Measurements from ENCODE around the gene PTPRCAP.

The PTPRCAP gene

DNA sequence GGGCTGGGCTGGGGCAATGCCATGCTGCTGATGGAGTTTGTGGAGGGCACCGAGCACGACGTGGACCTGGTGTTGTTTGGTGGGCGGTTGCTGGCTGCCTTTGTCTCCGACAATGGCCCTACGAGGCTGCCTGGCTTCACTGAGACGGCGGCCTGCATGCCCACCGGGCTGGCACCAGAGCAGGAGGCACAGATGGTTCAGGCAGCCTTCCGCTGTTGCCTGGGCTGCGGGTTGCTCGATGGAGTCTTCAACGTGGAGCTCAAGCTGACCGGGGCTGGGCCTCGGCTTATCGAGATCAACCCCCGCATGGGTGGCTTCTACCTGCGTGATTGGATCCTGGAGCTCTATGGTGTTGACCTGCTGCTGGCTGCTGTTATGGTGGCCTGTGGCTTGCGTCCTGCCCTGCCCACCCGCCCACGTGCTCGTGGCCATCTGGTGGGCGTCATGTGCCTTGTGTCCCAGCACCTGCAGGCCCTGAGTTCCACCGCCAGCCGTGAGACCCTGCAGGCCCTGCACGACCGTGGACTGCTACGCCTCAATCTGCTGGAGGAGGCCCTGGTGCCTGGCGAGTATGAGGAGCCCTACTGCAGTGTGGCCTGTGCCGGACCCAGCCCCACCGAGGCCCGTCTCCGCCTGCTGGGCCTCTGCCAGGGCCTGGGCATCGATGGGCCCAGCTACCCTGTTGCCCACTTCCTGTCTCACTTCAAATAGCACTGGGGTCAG, 13.4 kb downstream of the PTPRCAP start:
- no peak for DNase-seq

DNA sequence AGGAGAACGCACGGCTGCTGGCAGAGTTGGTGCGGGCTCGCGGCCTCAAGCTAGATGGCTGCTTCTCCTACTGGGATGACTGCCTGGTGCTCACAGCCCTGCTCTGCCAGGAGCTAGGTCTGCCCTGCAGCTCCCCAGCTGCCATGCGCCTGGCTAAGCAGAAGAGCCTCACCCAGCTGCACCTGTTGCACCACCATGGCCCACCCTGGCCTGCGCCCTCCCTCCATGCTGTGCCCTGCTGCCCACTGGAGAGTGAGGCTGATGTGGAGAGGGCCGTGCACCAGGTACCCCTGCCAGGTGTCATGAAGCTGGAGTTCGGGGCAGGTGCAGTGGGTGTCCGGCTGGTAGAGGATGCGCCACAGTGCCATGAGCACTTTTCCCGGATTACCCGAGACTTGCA, 14.0 kb downstream of the PTPRCAP start:
- no peak for DNase-seq

DNA sequence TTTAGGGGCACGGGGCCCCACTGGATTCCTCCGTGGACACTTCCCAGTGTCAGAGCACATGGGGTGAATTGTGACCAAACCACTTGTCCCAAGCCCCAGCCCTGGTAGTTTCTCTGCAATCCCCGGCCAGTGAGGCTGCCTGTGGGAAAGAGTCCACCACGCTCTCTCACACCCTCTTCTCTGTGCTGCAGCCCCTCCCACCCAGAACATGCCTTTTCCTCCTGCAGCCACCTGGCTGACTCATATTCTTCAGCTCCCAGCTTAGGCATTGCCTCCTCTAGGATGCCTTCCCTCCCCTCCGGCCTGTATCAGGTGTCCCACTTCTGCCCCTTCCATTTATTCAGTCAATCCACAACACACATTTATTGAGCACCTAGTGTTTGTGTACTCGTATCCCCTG, 14.6 kb downstream of the PTPRCAP start:
- no peak for DNase-seq

DNA sequence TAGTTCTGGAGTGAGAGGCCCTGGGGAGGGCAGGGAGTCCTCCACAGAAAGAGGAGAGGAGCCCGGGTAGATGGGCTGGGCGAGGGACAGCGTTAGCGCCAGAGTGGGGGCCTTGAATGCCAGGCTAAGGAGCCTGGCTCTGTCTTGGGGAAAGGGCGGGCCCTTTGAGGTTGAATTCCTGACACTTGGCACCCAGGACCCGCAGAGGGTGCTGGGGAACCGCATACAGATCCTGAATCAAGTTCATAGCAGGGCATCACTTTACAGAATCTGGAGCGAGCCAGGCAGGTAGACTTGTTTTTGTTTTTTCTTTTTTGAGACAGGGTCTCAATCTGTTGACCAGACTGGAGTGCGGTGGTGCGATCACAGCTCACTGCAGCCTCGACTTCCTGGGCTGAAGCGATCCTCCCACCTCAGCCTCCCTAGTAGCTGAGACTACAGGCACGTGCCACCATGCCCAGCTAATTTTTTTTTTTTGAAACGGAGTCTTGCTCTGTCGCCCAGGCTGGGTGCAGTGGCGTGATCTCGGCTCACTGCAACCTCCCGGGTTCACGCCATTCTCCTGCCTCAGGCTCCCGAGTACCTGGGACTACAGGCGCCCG, 16.0 kb downstream of the PTPRCAP start:
- DNase-seq: no peak

DNA sequence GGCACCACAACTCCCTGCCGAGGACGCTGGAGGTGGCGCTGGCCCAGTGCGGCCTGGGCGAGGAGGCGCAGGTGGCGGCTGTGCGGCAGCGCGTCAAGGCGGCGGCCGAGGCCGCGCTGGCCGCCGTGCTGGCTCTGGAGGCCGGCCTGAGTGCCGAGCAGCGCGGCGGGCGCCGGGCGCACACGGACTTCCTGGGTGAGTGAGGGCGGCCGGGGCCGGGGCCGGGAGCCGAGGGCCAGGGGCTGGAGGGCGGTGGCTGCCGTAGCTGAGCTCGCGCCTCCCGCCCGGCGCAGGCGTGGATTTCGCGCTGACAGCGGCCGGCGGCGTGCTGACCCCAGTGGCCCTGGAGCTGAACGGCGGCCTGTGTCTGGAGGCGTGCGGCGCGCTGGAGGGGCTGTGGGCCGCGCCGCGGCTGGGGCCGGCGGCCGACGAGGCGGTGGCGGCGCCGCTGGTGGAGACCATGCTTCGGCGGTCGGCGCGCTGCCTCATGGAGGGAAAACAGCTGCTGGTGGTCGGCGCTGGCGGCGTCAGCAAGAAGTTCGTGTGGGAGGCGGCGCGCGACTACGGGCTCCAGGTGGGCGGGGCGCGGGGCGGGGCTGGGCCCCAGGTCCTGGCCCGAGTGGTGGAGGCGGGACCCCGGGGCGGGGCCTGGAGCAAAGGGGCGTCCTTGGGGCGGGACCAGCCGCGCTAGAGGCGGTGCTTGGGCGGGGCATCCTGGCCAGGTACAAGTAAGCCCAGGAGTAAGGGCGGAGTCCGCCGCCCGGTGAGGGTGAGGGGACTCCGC, 16.6 kb downstream of the PTPRCAP start:
- peak; percentile 98 to 100 for DNase-seq

DNA sequence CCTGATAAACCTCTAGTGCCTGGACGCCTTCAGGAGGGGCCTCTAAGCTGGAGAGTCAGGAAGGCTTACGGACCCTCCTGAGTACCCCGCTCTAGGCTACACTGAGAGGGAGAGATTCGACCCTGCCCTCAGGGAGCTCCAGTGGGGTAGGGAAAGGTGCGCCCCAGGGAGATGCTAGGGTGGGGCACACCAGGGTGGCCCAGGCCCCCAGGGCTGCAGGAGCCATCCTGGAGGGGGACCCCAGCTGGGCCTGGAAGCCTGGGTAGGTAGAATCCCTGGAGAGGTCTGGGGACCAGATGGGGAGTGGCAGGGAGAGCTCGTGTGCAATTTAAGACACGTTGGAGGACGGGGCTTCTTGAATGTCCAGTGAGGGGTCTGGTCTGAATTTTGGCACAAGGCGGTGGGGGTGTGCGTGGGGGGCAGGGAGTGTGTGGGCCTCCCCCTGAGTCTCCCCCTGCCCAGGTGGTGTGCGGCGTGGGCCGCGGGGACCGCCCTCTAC, 17.3 kb downstream of the PTPRCAP start:
- DNase-seq: no peak

DNA sequence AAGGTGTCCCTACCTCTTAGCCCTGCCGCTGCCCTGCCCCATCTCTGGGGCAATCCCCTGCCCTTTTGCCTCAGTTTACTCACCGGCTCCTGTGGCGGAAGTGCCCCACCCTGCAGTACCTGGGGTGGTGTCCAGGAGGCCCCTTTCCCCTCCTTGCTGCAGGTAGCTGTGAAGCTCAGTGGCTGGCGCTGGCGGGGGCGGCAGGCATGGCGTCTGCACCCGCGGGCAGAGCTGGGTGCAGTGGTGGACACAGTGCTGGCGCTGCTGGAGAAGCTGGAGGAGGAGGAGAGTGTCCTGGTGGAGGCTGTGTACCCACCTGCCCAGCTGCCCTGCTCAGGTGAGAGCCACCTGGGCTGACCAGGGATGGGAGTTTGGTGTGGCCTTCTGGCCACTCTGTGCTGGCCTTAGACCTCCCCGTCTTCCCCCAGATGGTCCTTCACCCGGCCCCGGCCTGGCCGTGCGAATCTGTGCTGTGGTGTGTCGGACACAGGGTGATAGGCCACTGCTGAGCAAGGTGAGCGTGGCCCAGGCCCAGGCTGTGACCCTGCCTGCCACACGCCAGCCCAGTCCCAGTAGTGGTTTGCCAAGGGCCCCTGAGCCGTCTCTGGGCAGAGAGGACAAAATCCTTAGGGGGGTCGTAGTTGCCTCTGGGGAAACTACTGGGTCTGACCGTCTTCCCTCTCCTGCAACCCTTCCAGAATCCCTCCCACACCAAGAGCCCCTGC, 18.0 kb downstream of the PTPRCAP start:
- no peak for DNase-seq

DNA sequence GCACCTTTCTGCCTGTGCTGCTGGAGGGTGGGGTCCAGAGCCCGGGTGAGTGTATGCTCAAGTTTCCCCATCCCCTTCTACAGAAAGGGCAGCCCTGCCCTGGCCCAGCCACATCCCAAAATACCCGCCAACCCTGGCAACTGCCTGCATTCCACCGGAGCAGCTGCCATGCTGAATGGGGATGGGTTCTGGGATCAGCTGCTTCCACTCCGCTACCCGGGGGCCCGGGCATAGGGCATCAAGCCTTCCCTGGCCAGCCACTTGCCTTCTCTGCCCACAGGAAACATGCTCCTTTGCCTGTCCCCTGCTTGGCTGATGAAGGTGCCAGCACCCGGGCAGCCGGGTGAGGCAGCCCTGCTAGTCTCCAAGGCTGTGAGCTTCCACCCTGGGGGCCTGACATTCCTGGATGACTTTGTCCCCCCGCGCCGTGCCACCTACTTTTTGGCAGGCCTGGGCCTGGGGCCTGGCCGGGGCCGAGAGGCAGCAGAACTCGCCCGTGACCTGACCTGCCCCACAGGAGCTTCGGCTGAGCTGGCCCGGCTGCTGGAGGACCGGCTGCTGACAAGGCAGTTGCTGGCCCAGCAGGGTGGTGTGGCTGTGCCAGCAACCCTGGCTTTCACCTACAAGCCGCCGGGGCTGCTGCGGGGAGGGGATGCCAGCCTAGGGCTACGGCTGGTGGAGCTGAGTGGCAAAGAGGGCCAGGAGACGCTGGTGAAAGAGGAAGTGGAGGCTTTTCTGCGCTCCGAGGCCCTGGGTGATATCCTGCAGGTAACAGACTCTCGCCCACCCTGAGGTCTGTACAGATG, 18.8 kb downstream of the PTPRCAP start:
- DNase-seq: no peak

DNA sequence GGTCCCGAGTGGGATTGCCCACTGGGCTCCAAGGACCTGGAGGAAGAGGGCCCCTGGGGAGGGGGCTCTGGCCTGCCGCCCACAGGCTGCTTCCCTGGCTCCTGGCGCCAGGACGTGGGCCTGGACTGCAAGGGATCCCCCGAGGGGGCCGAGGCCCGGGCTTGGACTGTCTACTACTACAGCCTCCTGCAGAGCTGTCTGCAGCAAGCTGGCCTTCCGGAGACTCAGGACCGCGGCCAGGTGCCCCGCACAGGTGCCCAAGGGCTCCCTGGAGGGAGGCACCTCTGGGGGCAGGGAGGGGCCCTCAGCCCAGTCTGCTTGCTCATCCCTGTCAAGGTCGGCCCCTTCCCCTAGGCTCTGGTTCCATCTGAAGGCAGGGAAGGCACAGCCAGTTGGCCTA, 20.1 kb downstream of the PTPRCAP start:
- no peak for DNase-seq

DNA sequence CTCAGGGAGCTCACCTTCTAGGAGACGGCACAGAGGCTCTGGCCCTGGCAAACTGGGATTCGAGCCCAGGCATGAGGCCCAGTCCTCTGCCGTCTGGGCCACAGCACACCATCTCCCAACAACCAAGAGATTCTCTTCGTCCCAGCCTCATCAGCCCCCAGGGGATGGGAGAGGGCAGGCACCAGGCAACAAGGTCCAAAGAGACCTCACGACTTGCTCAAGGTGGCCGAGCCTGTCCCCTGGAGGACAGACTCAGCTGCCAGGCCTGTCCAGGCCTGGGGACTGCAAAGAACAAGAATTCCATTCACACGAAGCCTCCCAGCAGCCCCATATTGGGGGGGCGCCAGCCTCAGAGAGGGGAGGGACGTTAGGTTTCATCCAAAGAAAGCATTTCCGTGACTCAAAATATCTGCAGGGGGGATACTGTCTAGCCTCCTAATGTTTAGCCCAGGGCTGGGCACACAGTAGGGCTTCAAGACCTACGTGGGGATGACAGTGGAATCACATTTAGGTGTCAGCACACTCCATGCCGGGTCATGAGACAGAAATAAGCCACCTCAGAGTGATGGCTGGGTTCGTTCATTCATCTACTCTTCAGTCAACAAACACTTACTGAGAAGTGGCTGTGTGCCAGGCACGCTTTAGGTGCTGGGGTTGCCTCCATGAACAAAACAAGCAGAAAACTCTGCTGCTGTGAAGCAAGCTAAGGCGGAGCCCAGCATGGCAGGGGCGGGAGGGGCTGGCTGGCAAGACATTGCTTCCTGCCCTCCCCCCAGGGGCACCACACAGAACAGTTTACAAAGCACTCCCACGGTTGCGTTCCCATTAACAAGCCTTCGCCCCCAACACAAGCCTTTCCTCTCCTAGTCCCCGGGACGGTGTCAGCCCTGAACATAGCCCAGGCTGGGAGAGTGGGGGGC, 20.8 kb downstream of the PTPRCAP start:
- DNase-seq: no peak

DNA sequence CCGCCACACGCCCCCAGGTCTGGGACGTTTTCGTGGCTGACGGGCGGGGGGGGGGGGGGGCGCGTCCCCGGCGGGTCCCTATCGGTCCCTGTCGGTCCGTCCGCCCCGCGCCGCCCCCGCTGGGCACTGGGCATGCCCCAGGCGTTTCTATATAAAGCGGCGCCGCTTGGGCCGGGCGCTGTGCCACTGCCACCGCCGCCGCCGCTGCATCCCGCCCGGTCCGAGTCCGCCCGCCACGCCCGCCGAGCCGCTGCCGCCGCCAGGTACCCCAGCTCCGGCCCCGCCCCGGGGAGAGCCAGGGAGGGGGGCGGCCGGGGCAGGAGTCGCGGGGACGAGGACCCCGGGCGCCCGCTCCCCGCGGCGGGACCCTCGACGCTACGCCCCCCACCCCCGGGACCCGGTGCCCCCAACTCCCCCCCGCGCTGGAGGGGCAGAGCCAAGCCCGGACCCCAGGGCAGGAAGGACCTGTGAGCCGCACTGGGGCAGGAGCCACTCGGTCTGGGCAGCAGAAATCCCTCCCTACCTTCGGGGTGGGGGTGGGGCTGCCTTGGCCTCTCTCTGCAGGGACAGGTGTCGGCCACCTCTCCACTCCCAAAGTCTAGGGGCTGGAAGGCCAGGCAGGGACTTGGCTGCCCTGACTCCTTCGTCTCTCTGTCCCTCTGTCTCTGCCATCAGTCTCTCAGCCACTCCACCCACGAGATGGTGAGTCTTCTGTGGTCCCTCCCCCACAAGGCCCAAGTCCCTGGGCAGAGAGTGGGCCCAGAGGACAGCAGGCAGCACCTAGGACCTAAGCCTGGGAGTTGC, 21.8 kb downstream of the PTPRCAP start, which contains the start of gene CARNS1:
TSS of gene CARNS1 (plus strand) at position 178 of the 804 bp plus-strand sequence. CDS start at position 700, 522 bp downstream.
- no peak for DNase-seq

DNA sequence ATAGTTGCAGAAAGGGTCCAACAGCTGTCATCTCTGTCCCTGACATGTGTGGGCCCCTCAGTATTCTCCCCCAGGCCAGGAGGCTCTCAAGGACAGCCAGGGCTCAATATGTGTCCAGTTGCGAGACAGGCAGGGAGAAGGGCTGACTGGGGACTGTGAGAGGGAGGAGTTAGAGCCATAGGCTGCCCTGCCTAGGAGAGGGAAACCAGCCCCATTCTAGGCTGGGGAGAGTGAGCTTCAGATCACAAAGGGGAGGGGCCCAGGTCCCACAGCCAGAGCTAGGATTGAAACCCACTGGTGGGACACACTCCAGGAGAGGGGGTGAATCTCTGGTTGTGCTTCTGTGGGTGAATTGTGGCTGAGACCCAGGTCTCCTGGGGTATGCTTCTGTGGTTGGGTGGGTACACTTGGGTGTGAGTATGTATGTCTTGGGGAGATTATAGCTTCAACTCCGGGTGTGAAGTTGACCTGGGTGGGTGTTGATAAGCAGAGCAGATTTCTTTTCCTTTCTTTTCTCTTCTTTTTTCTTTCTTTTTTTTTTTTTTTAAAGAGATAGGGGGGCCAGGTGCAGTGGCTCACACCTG, 24.1 kb downstream of the PTPRCAP start:
- no peak for DNase-seq

DNA sequence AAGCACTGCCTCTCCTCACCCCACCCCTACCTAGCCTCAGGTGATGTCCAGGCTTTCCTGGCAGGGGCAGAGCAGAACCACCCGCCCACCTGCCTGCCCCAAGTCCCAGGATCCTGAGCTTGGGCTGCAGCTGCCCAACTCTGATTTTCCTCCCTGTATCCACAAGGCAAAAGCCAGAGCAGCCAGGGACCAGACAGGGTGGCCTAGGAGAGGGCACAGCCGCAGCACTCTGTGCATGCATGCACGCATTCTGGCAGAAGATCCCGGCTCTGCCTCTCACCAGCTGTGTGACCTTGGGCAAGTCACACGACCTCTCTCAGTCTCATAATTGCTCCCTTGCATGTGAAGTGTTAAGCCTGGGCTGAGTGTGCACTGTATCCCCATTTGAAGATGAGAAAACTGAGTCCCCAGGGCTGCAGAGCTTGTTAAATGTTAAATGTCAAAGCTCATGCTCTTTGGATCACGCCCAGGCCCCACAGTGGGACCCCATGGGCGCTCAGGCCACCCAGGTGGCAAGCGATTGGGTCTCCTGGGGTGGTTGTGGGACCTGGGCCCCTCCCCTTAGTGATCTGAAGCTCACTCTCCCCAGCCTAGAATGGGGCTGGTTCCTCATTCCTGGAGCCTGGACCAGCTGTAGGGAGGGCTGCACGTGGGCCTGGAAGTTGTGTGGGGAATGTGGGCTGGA, 24.8 kb downstream of the PTPRCAP start:
- no peak for DNase-seq

DNA sequence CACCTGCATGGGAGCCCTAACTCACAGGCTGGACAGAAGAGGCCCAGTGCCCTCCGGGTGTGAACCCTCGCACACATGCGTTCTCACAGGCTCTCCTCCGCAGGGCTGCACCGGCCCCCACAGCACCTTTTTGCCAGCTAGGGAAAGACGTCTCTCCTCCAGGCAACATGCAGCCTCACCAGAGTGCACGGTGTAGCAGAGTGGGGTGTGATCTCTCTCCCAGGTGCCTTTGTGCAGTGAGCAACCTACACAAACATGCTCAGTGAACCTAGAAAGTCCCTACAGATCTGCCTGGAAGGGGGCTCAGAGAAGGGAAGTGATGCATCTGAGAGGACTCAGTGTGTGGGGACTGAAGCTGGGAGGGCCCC, 25.7 kb downstream of the PTPRCAP start:
- DNase-seq: no peak

DNA sequence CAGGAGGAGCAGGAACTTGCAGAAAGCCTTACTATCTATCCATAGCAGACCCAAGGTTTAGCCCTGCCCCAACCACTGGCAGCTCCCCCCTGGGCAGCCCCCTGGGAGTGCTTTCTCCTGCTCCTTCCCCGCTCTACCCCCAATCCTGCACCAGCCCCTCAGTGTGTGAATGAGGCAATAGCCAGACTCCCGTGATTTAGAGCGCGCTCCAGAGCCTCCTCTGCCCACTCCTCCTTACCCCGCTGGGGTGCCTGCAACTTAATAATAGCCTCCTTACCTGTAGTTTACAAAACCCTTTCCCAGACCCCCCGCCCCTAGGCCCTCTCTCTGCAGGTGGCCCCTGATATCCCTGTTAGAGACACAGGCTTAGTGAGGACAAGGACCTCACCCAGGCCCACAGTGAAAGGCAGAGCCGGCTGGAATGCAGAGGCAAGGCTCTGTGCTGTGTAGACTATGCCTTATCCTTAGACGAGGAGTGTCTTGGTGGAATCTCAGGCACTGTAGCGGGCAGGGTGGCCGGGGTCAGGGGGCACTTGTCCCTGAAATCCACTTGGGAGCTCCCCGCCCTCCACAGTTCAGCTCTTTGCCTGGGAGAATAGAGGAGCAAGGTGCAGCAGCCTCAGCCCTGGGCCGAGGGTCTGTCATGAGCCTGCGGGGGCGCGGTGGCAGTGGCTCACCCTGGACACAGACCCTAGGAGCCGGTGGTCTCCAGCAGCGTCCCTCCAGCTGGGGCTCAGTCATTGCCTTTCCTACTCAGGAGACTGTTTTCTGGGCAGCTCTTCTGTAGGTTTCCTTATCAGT, 26.3 kb downstream of the PTPRCAP start:
- DNase-seq: no peak

DNA sequence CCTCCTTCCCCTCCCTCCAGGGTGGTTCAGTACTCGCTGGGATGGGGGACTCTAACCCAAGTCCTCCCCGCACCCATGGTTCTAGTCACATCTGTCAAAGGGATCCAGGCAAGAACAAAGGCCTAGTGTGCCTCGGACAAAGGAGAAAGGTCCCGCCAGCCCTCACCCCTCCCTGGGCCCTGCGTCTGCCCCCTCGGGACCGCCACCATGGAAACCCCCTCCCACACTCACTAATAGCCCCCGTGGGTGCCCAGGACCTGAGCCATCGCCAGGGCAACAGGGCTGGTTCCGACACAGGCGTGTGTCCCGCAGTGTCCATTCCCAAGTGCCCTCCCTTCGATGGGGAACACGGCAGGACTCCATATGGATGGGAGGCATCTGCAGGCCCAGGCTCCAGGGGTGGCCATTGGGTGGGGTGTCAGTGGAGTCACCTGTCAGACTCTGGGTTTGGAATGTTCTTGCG, 27.1 kb downstream of the PTPRCAP start:
- DNase-seq: no peak

DNA sequence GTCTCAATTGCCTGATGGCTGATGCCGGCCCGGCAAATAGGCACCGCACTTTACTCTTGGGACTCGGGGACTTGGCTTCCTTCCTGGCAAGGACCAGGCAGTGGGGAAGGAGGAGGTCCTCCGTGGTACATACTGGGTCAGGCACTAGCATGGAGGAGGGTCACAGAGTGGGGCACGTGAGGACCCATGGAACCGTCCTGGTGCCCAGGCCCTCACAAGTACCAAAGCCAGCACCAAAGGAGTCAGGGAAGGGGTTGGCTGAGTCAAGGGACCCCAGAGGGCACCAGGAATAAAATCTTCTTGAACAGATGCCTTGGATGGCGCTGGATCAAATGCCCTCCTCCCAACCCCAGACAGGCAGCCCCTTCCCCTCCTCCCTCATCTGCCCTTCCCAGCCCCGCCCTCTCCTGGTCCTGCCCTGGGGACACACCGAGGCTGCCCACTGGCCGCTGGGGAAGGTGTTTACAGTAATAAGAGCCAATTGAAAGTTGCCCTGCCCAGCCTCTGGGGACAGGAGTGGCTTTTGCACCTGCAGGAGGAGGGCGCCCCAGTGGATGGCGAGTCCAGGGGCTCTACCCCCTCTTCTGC, 27.6 kb downstream of the PTPRCAP start:
- DNase-seq: no peak

DNA sequence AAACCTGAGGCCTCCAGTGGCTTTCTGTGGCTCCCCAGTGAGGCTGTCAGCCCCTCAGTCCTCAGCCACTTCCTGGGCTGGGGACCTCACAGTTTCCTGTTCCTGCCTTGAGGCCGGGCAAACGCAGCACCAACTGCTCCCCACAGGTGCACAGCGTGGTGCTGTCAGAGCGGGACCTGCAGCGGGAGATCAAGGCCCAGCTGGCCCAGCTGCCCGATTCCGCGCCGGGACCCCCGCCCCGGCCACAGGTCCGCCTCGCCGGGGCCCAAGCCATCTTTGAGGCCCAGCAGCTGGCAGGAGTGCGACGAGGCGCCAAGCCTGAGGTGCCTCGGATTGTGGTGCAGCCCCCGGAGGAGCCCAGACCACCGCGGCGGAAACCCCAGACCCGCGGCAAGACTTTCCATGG, 28.2 kb downstream of the PTPRCAP start:
- peak in 1 of 2 donors; percentile 60 for DNase-seq
